Activated CD4-positive, CD25-positive, alpha-beta regulatory T cell (primary cell): Measurements from ENCODE around the gene UBR1.
"Not testable (repeated sequence)": the region's sequence is repeated elsewhere in the genome, so short reads cannot be mapped to it uniquely, and the experiment has no call there.

Experiments used
- DNase-seq, 4 experiments: peaks; one replicate each; lab custom pipeline; 2025; lab: John Stamatoyannopoulos, UW

UBR1 gene

DNA sequence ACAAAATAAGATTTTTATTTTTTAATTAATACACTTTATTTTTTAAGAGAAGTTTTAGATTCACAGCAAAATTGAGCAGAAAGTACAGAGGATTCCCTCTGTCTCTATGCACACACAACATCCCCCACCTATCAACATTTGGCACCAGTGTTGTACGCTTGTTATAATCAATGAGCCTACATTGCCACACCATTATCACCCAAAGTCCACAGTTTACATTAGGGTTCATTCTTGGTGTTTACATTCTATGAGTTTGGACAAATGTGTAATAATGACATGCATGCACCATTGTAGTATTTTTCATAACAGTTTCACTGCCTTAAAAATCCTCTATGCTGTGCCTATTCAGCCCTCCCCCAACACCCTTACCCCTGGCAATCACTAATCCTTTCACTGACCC lies 134.0 kb downstream of the UBR1 start:
- DNase-seq = no peak

DNA sequence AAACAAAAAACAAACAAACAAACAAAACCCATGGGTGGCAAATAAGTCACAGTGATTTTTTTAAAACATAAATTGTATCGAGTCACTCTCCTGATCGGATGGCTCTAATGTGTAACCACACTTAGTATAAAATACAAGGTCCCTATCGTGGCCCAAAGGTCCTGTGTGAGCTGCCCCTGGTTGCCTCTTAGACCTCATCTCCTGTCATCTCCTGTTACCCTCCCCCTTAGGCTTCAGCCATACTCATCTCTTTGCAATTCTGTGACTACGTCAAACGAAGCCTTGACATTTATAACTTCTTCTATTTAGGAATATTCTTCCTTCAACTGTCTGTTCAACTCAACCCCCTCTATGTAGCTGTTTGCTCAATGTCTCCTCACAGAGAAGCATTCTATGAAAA lies 141.4 kb downstream of the UBR1 start:
- no peak for DNase-seq

DNA sequence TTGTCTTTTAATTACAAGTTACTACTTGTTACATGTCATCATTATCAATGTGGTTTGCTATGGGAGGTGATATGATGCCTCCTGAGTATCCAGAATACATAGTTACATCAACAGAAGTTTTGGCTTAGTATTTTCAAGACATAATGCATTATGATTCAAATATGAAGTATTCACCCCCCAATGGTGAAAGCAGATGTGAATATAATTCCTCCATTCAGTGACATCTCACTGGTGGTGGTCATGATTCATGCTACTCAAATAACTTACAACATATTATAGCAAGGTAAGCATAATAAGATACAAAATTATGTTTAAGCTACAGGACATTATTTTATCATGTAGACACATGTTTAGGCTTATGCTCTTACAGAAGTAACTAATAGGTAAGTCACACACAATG lies 150.3 kb downstream of the UBR1 start:
- no peak for DNase-seq

- DNase-seq = no peak
Observed at GRCh38 chr15:42954291-42954690, 151.5 kb downstream of the UBR1 start.

- DNase-seq = not testable (repeated sequence)
Observed at GRCh38 chr15:42948898-42949297, 156.9 kb downstream of the UBR1 start.

DNA sequence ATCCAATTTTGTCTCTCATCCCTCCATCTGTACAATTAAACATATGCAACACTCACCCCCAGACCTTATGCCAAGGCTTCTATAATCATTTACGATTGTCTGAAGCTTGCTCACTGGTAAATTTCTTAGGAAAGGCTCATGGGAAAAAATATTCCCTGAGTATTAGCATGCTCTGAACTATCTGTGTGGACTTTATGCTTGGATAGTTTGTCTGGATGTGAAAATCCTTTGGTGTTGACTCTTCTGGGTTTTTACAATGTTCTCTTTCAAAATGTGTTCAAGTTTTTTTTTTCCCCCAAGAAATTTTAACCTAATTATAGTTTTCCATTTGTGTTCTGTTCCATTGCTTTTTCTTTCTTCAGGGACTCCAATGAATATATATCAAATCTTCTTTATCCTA lies 165.3 kb downstream of the UBR1 start:
- no peak for DNase-seq

DNA sequence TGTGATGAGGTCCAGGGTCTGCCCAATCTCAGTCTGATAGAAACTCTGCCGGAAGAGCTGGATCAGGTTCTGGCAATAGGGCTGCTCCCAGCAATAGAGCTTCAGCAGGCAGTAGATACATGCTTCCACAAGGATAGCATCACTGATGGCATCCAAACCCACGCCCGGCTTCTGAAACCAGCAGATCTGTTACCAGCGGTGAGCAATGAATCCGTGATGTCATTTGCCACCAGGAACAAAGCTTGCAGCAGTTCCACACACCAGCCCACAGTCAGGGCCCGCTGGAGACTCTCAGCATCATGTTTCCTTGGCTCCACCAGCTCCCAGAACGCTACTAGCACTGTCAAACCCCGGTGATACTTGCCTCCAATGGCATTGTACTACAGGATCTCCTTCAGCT lies 166.0 kb downstream of the UBR1 start:
- DNase-seq = no peak

DNA sequence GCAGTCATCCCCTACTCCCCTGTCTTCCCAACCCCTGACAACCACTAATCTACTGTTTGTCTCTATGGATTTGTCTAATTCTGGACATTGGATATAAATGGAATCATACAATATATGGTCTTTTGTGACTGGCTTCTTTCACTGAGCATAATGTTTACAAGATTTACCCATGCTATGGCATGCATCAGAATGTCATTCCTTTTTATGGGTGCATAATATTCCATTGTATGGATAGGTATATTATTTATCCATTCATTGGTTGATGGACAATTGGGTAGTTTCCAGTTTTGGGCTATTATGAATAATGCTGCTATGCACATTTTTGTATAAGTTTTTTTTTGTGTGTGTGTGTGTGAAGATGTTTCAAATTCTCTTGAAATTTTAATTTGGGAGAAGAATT lies 168.7 kb downstream of the UBR1 start:
- DNase-seq = no peak

- no peak for DNase-seq
Observed at GRCh38 chr15:42933886-42934667, 171.8 kb downstream of the UBR1 start.

DNA sequence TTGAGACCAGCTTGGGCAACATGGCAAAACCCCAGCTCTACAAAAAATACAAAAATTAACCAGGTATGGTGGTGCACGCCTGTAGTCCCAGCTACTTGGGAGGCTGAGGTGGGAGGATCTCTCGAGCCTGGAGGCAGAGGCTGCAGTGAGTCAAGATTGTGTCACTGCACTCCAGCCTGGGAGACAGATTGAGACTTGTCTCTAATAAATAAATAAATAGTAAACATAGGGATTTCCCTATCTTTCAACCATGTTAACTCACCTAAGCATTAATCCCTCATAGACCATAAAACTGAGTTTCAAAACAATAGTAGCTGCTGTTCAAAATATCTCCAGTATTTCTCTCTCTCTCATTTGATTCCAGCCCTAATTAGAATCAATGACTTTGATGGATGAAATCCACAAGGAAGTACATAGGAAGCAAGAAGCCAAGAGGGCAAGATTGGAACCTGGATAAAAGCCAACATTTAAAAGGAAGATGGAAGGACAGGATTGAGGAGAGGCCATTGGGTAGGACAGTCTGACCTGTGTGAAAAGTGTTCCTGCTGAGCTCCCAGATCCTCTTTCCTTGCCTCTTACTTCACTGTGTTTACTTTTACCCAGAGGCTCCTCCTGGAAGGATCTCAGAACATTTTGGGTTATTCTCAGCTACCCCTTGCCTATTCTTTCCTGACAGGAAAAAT lies 172.9 kb downstream of the UBR1 start:
- no peak for DNase-seq

- DNase-seq = no peak
Observed at GRCh38 chr15:42931702-42932486, 173.9 kb downstream of the UBR1 start.

- no peak for DNase-seq
Observed at GRCh38 chr15:42929306-42929848, 176.5 kb downstream of the UBR1 start.

- DNase-seq = peak in 3 of 4 experiments; percentile 8 to 9 (median 8)
Observed at GRCh38 chr15:42921342-42921731, 184.5 kb downstream of the UBR1 start.

GRCh38 chr15:42920519-42921341 lies 185.1 kb downstream of the UBR1 start, which contains the start of gene TTBK2:
Gene TTBK2, minus strand, starts transcription at chr15:42920778. Its CDS starts 42,161 bp downstream, at chr15:42878617.
- DNase-seq = peak; percentile 85 to 97 (median 92)

DNA sequence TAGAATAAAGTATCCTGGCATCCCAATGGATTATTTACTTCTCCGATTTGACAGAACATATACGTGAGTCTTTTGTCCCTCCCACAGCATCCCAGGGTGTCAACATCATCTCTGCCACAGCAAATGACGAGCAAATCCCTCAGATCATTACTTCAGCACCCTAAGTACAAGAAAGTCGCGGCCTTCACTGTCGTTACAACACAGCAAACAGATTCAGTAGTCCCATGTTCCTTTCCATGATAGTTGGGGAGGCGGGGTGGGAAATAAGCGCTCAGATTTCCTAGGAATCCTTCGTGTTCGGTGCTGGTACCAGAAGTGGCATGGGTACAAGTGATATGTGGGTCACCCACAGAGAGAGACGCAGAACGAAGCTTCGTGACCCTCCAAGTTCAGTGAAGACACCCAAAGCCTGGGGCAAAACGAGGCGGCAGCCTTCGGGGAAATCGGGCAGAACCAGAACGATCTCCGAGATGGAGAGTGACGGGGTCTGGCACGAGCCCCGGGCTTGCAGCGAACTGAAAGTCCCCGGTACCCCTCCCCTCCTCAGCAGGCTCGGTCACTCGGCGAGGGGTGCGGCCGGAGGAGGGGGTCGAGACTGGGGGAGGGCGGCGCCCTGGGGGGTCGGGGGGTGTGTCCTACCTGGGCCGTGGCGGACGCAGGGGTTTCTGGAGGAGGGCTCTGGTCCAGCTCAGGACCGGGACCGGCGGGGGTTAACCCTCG lies 185.9 kb downstream of the UBR1 start:
- DNase-seq = peak in 1 of 4 experiments; percentile 32

DNA sequence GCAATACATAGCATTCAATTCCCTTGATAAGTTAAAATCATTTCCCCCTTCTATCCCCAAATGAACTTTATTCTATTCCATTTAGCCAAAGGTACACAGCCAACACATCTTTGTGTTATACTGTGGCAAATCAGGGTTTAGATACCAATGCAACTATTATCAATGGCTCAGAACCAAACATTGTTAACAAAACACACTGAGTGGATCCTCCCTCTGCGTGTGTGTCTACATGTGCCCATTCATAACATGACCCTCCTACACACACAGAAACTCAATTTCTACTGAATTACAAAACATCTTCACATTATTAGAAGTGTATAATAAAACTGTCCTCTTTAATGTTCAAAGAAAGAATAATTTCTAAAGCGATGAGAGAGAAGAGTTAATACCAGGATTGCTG lies 186.5 kb downstream of the UBR1 start:
- no peak for DNase-seq

DNA sequence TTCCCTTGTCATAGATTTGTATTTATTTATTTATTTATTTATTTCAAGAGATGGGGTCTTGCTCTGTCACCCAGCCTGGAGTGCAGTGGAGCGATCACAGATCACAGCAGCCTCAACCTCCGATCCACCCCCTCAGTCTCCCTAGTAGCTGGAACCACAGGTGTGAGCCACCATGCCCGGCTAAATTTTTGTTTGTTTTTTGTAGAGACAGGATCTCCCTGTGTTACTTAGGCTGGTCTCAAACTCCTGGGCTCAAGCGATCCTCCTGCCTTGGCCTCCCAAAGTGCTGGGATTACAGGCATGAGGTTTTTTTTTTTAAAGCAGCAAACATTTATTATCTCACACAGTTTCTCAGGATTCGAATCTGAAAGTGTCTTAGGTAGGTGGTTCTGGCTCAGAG lies 187.8 kb downstream of the UBR1 start:
- no peak for DNase-seq

- DNase-seq = no peak
Observed at GRCh38 chr15:42915654-42916315, 190.1 kb downstream of the UBR1 start.

DNA sequence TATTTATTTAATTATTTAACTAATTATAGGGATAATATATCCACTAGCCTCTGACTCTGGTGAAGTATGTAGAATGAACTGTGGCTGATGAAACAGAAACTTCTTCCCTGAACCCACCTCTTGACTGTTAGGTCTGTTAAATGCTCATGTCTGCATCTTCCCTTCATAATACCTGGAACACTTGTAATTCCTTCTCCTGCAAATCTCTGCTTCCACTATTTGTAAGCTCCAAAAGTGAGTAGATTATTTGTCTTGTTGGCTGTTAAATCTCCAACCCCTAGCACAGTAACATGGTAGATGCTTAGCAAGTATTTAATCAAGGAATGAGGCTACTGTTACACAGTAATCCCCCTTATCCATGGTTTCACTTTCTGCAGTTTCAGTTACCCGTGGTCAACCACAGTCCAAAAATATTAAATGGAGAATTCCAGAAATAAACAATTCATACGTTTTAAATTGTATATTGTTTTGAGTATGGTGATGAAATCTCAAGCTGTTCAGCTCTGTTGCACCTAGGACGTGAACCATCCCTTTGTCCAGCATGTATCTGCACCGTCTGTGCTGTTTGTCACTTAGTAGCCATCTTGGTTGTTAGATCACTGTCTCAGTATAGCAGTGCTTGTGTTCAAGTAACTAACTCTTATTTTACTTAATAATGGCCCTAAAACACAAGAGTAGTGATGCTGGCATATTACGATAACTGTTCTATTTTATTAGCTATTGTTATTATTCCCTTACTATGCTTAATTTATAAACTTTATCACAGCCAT lies 190.9 kb downstream of the UBR1 start:
- no peak for DNase-seq
